HCT116 (cell line): Measurements from ENCODE around the gene WDR20.
"Not testable (repeated sequence)": the region's sequence is repeated elsewhere in the genome, so short reads cannot be mapped to it uniquely, and the experiment has no call there.

ENCODE experiments used
- CTCF ChIP-seq, 3 experiments: fragments of 200-600 bp in 1 of 3; sonication (generic) in 1 of 3; IDR thresholded peaks in 2 of 3; conservative IDR thresholded peaks in 1 of 3; 2 replicates each; pipeline ENCODE4 v1.5.1; 2012 to 2017; ENCODE audit warnings: low read depth in 2 of 3, low read length in 2 of 3, antibody characterized with exemption in 1 of 3, borderline replicate concordance in 1 of 3, control low read depth in 1 of 3, mild to moderate bottlenecking in 1 of 3, mixed read lengths in 1 of 3, mixed run types in 1 of 3, moderate library complexity in 1 of 3; ENCODE audit not compliant: insufficient read depth in 1 of 3
- REST ChIP-seq: IDR thresholded peaks from 2 replicates; pipeline ENCODE4 v1.6.1; 2012; ENCODE audit warnings: low read depth

- not testable (repeated sequence) for TF ChIP-seq CTCF (IDR thresholded peaks at IDR 0.05 in 2 of 3, conservative IDR thresholded peaks at IDR 0.05 in 1 of 3; ENCODE audit: borderline replicate concordance in 1 of 3, insufficient read depth in 1 of 3, low read depth in 2 of 3, low read length in 2 of 3); REST
Measured at GRCh38 chr14:102151411-102151810, 11.7 kb downstream of the WDR20 start.
